ENCODE data around the gene PCBP2.

DNA sequence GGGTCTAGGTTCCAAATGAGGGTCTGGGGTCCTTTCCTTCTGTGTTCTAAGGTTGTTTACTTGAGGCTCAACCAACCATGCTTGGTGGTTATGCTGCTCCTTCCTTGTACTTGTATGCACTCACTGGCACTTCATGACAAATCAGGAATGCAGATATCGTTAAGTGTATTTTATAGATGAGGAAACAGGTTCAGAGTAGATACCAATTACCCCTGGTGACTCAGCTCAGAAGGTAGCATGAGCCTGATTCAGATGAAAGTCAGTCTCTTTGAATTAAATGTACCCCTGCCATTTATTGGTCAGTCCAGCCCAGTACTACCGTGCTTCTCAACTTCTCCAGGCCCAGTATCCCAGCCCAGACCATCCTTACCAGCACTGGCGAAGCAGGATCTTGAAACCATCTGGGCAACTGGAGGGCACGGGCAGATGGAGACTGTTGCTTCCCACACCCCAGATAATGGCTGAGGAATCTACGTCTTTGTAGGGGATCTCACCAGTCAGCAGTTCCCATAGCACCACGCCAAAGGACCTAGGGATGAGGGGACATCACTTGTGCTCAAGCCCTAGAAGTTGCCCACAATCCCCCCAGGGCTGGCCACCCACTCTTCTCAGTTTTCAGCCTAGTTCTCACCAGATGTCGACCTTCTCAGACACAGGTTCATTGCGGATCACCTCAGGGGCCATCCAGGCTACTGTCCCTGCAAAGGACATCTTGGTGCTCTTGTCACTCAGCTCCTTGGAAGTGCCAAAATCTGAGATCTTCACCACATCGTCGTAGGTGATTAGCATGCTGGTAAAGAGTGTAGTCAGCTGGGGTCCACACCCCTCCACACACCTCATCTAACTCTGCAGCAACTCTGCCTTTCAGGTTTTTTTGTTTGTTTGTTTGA, 33.0 kb downstream of the PCBP2 start:
- TF ChIP-seq, protein P1, sequence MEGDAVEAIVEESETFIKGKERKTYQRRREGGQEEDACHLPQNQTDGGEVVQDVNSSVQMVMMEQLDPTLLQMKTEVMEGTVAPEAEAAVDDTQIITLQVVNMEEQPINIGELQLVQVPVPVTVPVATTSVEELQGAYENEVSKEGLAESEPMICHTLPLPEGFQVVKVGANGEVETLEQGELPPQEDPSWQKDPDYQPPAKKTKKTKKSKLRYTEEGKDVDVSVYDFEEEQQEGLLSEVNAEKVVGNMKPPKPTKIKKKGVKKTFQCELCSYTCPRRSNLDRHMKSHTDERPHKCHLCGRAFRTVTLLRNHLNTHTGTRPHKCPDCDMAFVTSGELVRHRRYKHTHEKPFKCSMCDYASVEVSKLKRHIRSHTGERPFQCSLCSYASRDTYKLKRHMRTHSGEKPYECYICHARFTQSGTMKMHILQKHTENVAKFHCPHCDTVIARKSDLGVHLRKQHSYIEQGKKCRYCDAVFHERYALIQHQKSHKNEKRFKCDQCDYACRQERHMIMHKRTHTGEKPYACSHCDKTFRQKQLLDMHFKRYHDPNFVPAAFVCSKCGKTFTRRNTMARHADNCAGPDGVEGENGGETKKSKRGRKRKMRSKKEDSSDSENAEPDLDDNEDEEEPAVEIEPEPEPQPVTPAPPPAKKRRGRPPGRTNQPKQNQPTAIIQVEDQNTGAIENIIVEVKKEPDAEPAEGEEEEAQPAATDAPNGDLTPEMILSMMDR (IDR thresholded peaks at IDR 0.05; ENCODE audit: low read depth, low read length), result no peak
- no peak for TF ChIP-seq POLR2A (IDR thresholded peaks at IDR 0.05; ENCODE audit: extremely low read depth, insufficient read length)

Data from NB4 (cell line).